PC-9 (cell line): Measurements from ENCODE around the gene ERC2. TPM values are rescaled to one million over a fixed set of nuclear protein-coding genes. Genes with fewer than 3 reads are reported as not detected.

Experiments
- BruUV-seq: library from RNA; stranded (reverse); fragments of 400-500 nt; replicated peaks from 2 replicates; lab custom pipeline; 2021; lab: Mats Ljungman, UMichigan
- CTCF ChIA-PET: fragments of 300-600 bp; sonication (Branson Sonifier 250); formaldehyde crosslinking; loops from one replicate; lab custom pipeline; 2022; ENCODE audit warnings: antibody characterized with exemption; lab: Charles Lee
- POLR2A ChIA-PET: fragments of 300-600 bp; sonication (Branson Sonifier 250); formaldehyde crosslinking; loops from one replicate; lab custom pipeline; 2022; ENCODE audit warnings: antibody characterized with exemption; ENCODE audit not compliant: unreplicated experiment; lab: Charles Lee
- DNase-seq, 2 experiments: peaks; one replicate each; pipeline versions ENCODE4 v3.0.0 to v3.0.0-alpha.2; 2015 to 2022; ENCODE audit warnings: mixed read lengths in 1 of 2
- H2AFZ ChIP-seq: fragments of 200-600 bp; sonication (generic); 2 replicates; pipeline ENCODE4 v1.8.1; 2017; ENCODE audit warnings: antibody characterized with exemption
- H3F3A ChIP-seq: fragments of 200-600 bp; sonication (generic); 2 replicates; pipeline ENCODE4 v1.8.1; 2017; ENCODE audit warnings: antibody characterized with exemption, mild to moderate bottlenecking, low read depth; ENCODE audit not compliant: insufficient read depth
- H3K27ac ChIP-seq: fragments of 200-600 bp; sonication (generic); 2 replicates; pipeline ENCODE4 v1.6.1; 2016; ENCODE audit warnings: mixed run types
- H3K27me3 ChIP-seq: fragments of 200-600 bp; sonication (generic); 2 replicates; pipeline ENCODE4 v1.6.1; 2016; ENCODE audit warnings: low read depth, mixed run types; ENCODE audit not compliant: insufficient read depth
- H3K36me3 ChIP-seq: fragments of 200-600 bp; sonication (generic); 2 replicates; pipeline ENCODE4 v1.6.1; 2016; ENCODE audit warnings: low read depth, mixed run types
- H3K4me1 ChIP-seq: fragments of 200-600 bp; sonication (generic); replicated peaks from 2 replicates; pipeline ENCODE4 v1.6.1; 2016; ENCODE audit warnings: mixed run types; ENCODE audit not compliant: insufficient read depth
- H3K4me2 ChIP-seq: fragments of 200-600 bp; sonication (generic); 2 replicates; pipeline ENCODE4 v1.6.1; 2017; ENCODE audit warnings: mixed run types
- H3K4me3 ChIP-seq: fragments of 200-600 bp; sonication (generic); 2 replicates; pipeline ENCODE4 v1.6.1; 2016; ENCODE audit warnings: mixed run types
- H3K79me2 ChIP-seq: fragments of 200-600 bp; sonication (generic); 2 replicates; pipeline ENCODE4 v1.6.1; 2017; ENCODE audit warnings: low read depth, mixed run types
- H3K9me2 ChIP-seq: fragments of 200-600 bp; sonication (generic); 2 replicates; pipeline ENCODE4 v1.8.1; 2017; ENCODE audit warnings: mild to moderate bottlenecking; ENCODE audit not compliant: insufficient read depth
- H3K9me3 ChIP-seq: fragments of 200-600 bp; sonication (generic); 2 replicates; pipeline ENCODE4 v1.8.1; 2016; ENCODE audit warnings: low read depth; ENCODE audit not compliant: insufficient read depth
- H4K20me1 ChIP-seq: fragments of 200-600 bp; sonication (generic); 2 replicates; pipeline ENCODE4 v1.8.1; 2017; ENCODE audit not compliant: insufficient read depth
- CTCF ChIP-seq: fragments of 200-600 bp; sonication (generic); conservative IDR thresholded peaks from 2 replicates; pipeline ENCODE4 v1.6.1; 2017; ENCODE audit warnings: mixed run types, antibody characterized with exemption, mild to moderate bottlenecking, moderate library complexity
- EZH2 ChIP-seq: fragments of 200-600 bp; sonication (generic); IDR thresholded peaks from 2 replicates; pipeline ENCODE4 v1.8.0; 2017; ENCODE audit warnings: antibody characterized with exemption, low read depth
- intact Hi-C: fragments of 100-400 bp; cut with micrococcal nuclease; formaldehyde crosslinking; loops from one replicate; pipeline ENCODE4 v1.10.0; 2022; ENCODE audit not compliant: unreplicated experiment
- total RNA-seq: library from RNA; stranded (reverse); gene quantifications from 2 replicates; pipeline ENCODE4 v1.2.3, GENCODE V29; 2021

The ERC2 gene
- total RNA-seq, 1 experiment from 2014 or later = 1.4 TPM

GRCh38 chr3:55692957-55693558, 775.2 kb downstream of the ERC2 start:
- Histone ChIP-seq H3K9me3 (no peaks in the 10 kb centered on the region), H3F3A (no peaks in the 10 kb centered on the region), H3K9me2 (no peaks in the 10 kb centered on the region), H3K27ac (no peak overlapping the region), H3K4me1 (peaks cover 10% of the 10 kb centered on the region), H2AFZ (no peak overlapping the region), H3K4me3 (no peak overlapping the region), H3K4me2 (no peak overlapping the region), H3K27me3 (no peaks in the 10 kb centered on the region), H4K20me1 (no peaks in the 10 kb centered on the region), H3K79me2 (no peaks in the 10 kb centered on the region), H3K36me3 (no peaks in the 10 kb centered on the region)
- DNase-seq = no peak
- POLR2A ChIA-PET = no interaction called here
- BruUV-seq = no TSS peak
- no peak for TF ChIP-seq EZH2
- no peak for TF ChIP-seq CTCF
- CTCF ChIA-PET = no interaction called here
- intact Hi-C loops = no loop called here

- no peak overlapping the region for H3K4me3 ChIP-seq
- ChIA-PET POLR2A (no interaction called here), CTCF (no interaction called here)
- H3K27ac ChIP-seq = no peak overlapping the region
- H3K4me2 ChIP-seq = no peak overlapping the region
- peak in 1 of 2 experiments; percentile 42 for DNase-seq
- H3K27me3 ChIP-seq = no peaks in the 10 kb centered on the region
- H3K79me2 ChIP-seq = no peaks in the 10 kb centered on the region
- H3K9me3 ChIP-seq = no peaks in the 10 kb centered on the region
- intact Hi-C loops = no loop called here
- no peak overlapping the region for H2AFZ ChIP-seq
- no peaks in the 10 kb centered on the region for H3K9me2 ChIP-seq
- TF ChIP-seq EZH2 = no peak
- TF ChIP-seq CTCF = no peak
- H3F3A ChIP-seq = no peaks in the 10 kb centered on the region
- H3K36me3 ChIP-seq = no peaks in the 10 kb centered on the region
- BruUV-seq = no TSS peak
- no peaks in the 10 kb centered on the region for H4K20me1 ChIP-seq
- H3K4me1 ChIP-seq = peaks cover 10% of the 10 kb centered on the region
Observed at GRCh38 chr3:55692295-55692956, 775.8 kb downstream of the ERC2 start.

GRCh38 chr3:55691141-55691540, 777.1 kb downstream of the ERC2 start:
- no peaks in the 10 kb centered on the region for H3F3A ChIP-seq
- BruUV-seq = no TSS peak
- peaks cover 10% of the 10 kb centered on the region for H3K4me1 ChIP-seq
- intact Hi-C loops = no loop called here
- no peak overlapping the region for H3K4me3 ChIP-seq
- TF ChIP-seq CTCF (no peak), EZH2 (no peak)
- H3K36me3 ChIP-seq = no peaks in the 10 kb centered on the region
- H4K20me1 ChIP-seq = no peaks in the 10 kb centered on the region
- H2AFZ ChIP-seq = no peak overlapping the region
- no peaks in the 10 kb centered on the region for H3K9me3 ChIP-seq
- no peaks in the 10 kb centered on the region for H3K9me2 ChIP-seq
- H3K4me2 ChIP-seq = no peak overlapping the region
- DNase-seq = no peak
- H3K79me2 ChIP-seq = no peaks in the 10 kb centered on the region
- no peaks in the 10 kb centered on the region for H3K27me3 ChIP-seq
- ChIA-PET POLR2A (no interaction called here), CTCF (no interaction called here)
- H3K27ac ChIP-seq = no peak overlapping the region
